ACC112 (cell line): ENCODE data around the gene SNTB2.

Source experiments
- H2AFZ ChIP-seq: fragments of 200-600 bp; sonication (generic); one replicate; pipeline ENCODE4 v1.6.0; 2017; ENCODE audit warnings: antibody characterized with exemption, low read length; ENCODE audit not compliant: unreplicated experiment
- H3K27ac ChIP-seq: fragments of 200-600 bp; sonication (generic); 2 replicates; pipeline ENCODE4 v1.5.1; 2014; ENCODE audit warnings: low read depth, mild to moderate bottlenecking, antibody characterized with exemption, low read length, moderate library complexity
- H3K27me3 ChIP-seq: fragments of 200-600 bp; sonication (generic); 2 replicates; pipeline ENCODE4 v1.6.1; 2014; ENCODE audit warnings: mild to moderate bottlenecking, antibody characterized with exemption, low read length, moderate library complexity, mixed read lengths; ENCODE audit not compliant: insufficient read depth
- H3K36me3 ChIP-seq: fragments of 200-600 bp; sonication (generic); 2 replicates; pipeline ENCODE4 v1.6.1; 2016; ENCODE audit warnings: mild to moderate bottlenecking, antibody characterized with exemption, low read length, moderate library complexity, mixed read lengths; ENCODE audit not compliant: insufficient read depth
- H3K4me1 ChIP-seq: fragments of 200-600 bp; sonication (generic); one replicate; pipeline ENCODE4 v1.6.1; 2016; ENCODE audit warnings: low read length, mixed read lengths; ENCODE audit not compliant: insufficient read depth, unreplicated experiment, control insufficient read depth
- H3K4me3 ChIP-seq: fragments of 200-600 bp; sonication (generic); 2 replicates; pipeline ENCODE4 v1.5.1; 2014; ENCODE audit warnings: mild to moderate bottlenecking, low read depth, low read length
- H3K79me2 ChIP-seq: fragments of 200-600 bp; sonication (generic); one replicate; pipeline ENCODE4 v1.6.0; 2016; ENCODE audit warnings: low read length; ENCODE audit not compliant: control insufficient read depth, unreplicated experiment, insufficient read depth

The SNTB2 gene

GRCh38 chr16:69306031-69306430 is 119.1 kb downstream of the SNTB2 start:
- Histone ChIP-seq H3K4me1 (peaks cover 4% of the 10 kb centered on the region), H3K27me3 (no peaks in the 10 kb centered on the region), H3K79me2 (no peaks in the 10 kb centered on the region), H2AFZ (no peak overlapping the region), H3K4me3 (no peak overlapping the region), H3K36me3 (no peaks in the 10 kb centered on the region), H3K27ac (no peak overlapping the region)

GRCh38 chr16:69307091-69307490 is 120.1 kb downstream of the SNTB2 start:
- H2AFZ ChIP-seq, result no peak overlapping the region
- H3K27me3 ChIP-seq, result no peaks in the 10 kb centered on the region
- H3K4me3 ChIP-seq, result no peak overlapping the region
- no peak overlapping the region for H3K27ac ChIP-seq
- H3K4me1 ChIP-seq, result peaks cover 4% of the 10 kb centered on the region
- H3K79me2 ChIP-seq, result peaks cover 7% of the 10 kb centered on the region
- H3K36me3 ChIP-seq, result no peaks in the 10 kb centered on the region

- Histone ChIP-seq H3K79me2 (peaks cover 13% of the 10 kb centered on the region), H2AFZ (no peak overlapping the region), H3K36me3 (no peaks in the 10 kb centered on the region), H3K4me3 (no peak overlapping the region), H3K4me1 (peaks cover 4% of the 10 kb centered on the region), H3K27me3 (no peaks in the 10 kb centered on the region), H3K27ac (no peak overlapping the region)
Measured at GRCh38 chr16:69307856-69308255, 120.9 kb downstream of the SNTB2 start.

- Histone ChIP-seq H2AFZ (no peak overlapping the region), H3K36me3 (no peaks in the 10 kb centered on the region), H3K27ac (no peak overlapping the region), H3K4me1 (peaks cover 4% of the 10 kb centered on the region), H3K27me3 (no peaks in the 10 kb centered on the region), H3K4me3 (no peak overlapping the region), H3K79me2 (peaks cover 27% of the 10 kb centered on the region)
Measured at GRCh38 chr16:69309316-69309715, 122.4 kb downstream of the SNTB2 start.

GRCh38 chr16:69310653-69311532 is 123.9 kb downstream of the SNTB2 start, which contains the start of gene VPS4A:
VPS4A (plus strand) TSS chr16:69311350; CDS start chr16:69311512, 162 bp downstream.
- H3K4me3 ChIP-seq, result peak within 1 kb of the TSS; percentile 89
- peak within 1 kb of the TSS; percentile 79 for H2AFZ ChIP-seq

GRCh38 chr16:69311533-69312387 is 124.8 kb downstream of the SNTB2 start:
- Histone ChIP-seq H3K27ac (peak overlapping the region; percentile 46), H3K36me3 (no peaks in the 10 kb centered on the region; the same call in 1 of the 2 replicates), H3K27me3 (no peaks in the 10 kb centered on the region), H3K79me2 (peaks cover 41% of the 10 kb centered on the region), H3K4me3 (peak overlapping the region; percentile 89), H2AFZ (peak overlapping the region; percentile 28), H3K4me1 (peaks cover 4% of the 10 kb centered on the region)

More at GRCh38 chr16:69310653-69311532, 123.9 kb downstream of the SNTB2 start, which contains the start of gene VPS4A:
- peaks cover 39% of the 10 kb centered on the region for H3K79me2 ChIP-seq
- H3K36me3 ChIP-seq, result no peaks in the 10 kb centered on the region; the same call in 1 of the 2 replicates
- peak within 1 kb of the TSS; percentile 62 for H3K27ac ChIP-seq
- H3K4me1 ChIP-seq, result peaks cover 4% of the 10 kb centered on the region
- H3K27me3 ChIP-seq, result no peaks in the 10 kb centered on the region

- Histone ChIP-seq H3K79me2 (peaks cover 41% of the 10 kb centered on the region), H3K4me3 (no peak overlapping the region), H3K27me3 (no peaks in the 10 kb centered on the region), H2AFZ (no peak overlapping the region), H3K27ac (no peak overlapping the region), H3K36me3 (no peaks in the 10 kb centered on the region; the same call in 1 of the 2 replicates), H3K4me1 (peaks cover 4% of the 10 kb centered on the region)
Measured at GRCh38 chr16:69313469-69313868, 126.5 kb downstream of the SNTB2 start.

- Histone ChIP-seq H3K79me2 (peaks cover 41% of the 10 kb centered on the region), H3K27ac (no peak overlapping the region), H3K4me1 (peaks cover 4% of the 10 kb centered on the region), H3K4me3 (no peak overlapping the region), H3K27me3 (no peaks in the 10 kb centered on the region), H2AFZ (no peak overlapping the region), H3K36me3 (no peaks in the 10 kb centered on the region; the same call in 1 of the 2 replicates)
Measured at GRCh38 chr16:69314534-69314933, 127.6 kb downstream of the SNTB2 start.

- H3K79me2 ChIP-seq, result peaks cover 41% of the 10 kb centered on the region
- no peak overlapping the region for H3K27ac ChIP-seq
- no peak overlapping the region for H2AFZ ChIP-seq
- H3K4me3 ChIP-seq, result no peak overlapping the region
- H3K36me3 ChIP-seq, result no peaks in the 10 kb centered on the region; the same call in 1 of the 2 replicates
- peaks cover 1% of the 10 kb centered on the region for H3K4me1 ChIP-seq
- no peaks in the 10 kb centered on the region for H3K27me3 ChIP-seq
Measured at GRCh38 chr16:69315486-69316311, 128.7 kb downstream of the SNTB2 start.

- Histone ChIP-seq H3K27me3 (no peaks in the 10 kb centered on the region), H3K4me3 (no peak overlapping the region), H2AFZ (no peak overlapping the region), H3K4me1 (no peaks in the 10 kb centered on the region), H3K79me2 (peaks cover 39% of the 10 kb centered on the region), H3K27ac (no peak overlapping the region), H3K36me3 (no peaks in the 10 kb centered on the region; the same call in 1 of the 2 replicates)
Measured at GRCh38 chr16:69316595-69317034, 129.7 kb downstream of the SNTB2 start.
